NCI-H345 (cell line): Measurements from ENCODE around the gene MZT2A.
"Not testable (repeated sequence)": the region's sequence is repeated elsewhere in the genome, so short reads cannot be mapped to it uniquely, and the experiment has no call there.

Experiments used
- DNase-seq: peaks from one replicate; lab custom pipeline; 2025; lab: John Stamatoyannopoulos, UW

The MZT2A gene

DNA sequence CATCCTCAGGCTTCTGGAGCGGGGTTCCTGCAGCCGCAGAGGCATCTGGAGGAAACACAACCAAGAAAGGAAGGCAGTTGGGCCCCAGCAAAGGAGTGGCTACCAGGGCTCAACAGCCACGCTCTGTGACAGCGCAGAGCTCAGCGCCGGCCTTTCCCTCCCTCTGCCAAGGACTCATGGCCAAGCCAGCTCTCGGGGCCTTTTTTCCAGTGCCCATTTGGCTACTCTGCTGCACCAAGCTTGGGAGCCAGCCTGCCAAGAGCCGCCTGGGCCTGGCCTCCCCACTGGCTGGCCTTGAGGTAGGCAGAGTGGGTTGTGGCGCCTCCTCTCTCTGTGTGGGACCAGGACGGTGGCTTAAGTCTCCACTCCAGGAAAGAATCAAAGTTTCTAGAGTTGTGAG, 28.3 kb upstream of the MZT2A start:
- DNase-seq: no peak

DNA sequence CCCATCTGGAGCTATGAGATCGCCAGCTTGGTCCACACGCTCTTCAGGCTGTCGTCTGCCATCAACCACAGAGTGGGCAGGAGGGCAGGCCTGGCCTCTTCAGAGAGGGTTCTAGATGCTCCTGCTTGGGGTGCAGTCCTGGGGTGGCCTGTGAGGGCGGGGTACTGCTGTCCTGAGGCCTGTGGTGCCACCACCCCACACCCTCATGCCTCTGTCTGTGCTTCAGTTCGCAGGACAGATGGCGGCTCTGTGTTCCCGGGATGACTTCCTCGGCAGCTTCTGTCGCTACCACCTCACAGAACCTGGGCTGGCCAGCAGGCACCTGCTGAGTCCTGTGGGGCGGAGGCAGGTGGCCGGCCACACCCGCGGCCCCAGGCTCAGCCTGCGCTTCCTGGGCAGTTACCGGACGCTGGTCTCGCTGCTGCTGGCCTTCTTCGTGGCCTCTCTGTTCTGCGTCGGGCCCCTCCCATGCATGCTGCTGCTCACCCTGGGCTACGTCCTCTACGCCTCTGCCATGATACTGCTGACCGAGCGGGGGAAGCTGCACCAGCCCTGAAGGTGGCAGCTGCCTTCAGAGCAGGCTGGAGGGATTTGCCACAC, 27.8 kb upstream of the MZT2A start:
- DNase-seq: not testable (repeated sequence)

- no peak for DNase-seq
Measured at GRCh38 chr2:131519466-131519865, 27.3 kb upstream of the MZT2A start.

- not testable (repeated sequence) for DNase-seq
Measured at GRCh38 chr2:131518531-131518930, 26.3 kb upstream of the MZT2A start.

DNA sequence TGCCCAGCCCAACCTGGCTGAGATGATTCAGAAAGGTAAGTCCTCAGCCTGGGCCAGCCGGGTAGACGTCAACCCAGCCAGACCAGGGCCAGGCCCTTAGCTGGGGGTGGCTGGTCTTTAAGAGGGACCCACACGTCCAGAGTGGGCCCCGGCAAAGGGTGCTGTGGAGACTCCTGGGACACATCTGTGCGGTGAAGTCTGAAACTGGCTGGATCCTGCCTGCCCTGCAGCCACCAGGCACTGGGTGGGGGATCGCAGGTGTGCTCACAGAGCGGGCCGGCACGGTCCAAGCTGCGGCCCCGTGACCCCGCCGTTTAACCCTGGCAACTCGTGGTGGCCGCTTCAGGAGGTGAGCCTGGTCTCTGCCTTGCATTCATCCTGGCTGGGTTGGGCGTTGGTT, 25.7 kb upstream of the MZT2A start:
- not testable (repeated sequence) for DNase-seq

- DNase-seq: no peak
Measured at GRCh38 chr2:131517106-131517831, 25.1 kb upstream of the MZT2A start.

GRCh38 chr2:131516621-131517020, 24.4 kb upstream of the MZT2A start:
- not testable (repeated sequence) for DNase-seq

DNA sequence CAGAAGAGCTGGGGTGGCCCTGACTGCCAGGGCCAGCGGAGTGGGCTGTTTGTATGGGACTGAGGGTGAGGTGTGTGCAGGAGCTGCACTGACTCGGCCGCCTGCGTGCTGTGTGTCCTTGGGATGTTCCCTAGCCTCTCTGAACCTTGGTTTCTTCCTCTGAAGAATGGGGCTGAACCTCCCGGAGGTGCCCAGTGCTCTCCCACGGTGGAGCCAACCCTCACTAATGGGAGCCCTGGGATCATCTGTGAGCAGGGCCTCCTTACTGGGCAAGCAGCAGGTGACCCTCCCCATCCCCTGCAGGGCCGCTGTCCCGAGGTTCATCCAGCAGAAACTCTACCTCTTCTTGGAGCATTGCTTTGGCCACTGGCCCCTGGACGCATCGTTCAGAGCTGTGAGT, 23.8 kb upstream of the MZT2A start:
- DNase-seq: no peak

- DNase-seq: not testable (repeated sequence)
Measured at GRCh38 chr2:131515235-131515634, 23.0 kb upstream of the MZT2A start.

DNA sequence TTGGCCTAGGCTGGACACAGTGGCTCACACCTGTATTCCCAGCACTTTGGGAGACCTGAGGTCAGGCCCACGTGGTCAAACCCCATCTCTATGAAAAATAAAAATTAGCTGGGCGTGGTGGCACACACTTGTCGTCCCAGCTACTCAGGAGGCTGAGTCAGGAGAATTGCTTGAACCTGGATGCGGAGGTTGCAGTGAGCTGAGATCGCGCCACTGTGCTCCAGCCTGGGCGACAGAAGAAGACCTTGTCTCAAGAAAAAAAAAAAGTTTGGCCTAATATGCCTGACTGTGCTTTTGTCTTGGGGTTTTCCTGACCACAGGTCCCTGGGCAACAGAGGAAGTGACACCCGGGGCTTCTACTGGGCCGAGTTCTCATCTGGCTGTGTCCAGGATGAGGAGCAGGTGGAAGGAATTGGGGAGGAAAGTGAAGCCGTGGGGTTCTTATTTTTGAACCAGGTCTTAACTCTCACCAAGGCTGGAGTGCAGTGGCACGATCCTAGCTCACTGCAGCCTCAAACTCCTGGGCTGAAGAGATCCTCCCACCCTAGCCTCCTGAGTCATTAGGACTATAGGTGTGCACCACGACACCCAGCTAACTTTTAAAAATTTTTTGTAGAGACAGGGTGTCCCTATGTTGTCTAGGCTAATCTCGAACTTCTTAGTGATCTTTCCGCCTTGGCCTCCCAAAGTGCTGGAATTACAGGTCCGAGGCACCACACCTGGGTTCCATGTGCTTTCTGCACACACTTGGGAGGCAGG, 22.4 kb upstream of the MZT2A start:
- DNase-seq: not testable (repeated sequence)

GRCh38 chr2:131511969-131512870, 20.0 kb upstream of the MZT2A start:
- not testable (repeated sequence) for DNase-seq

DNA sequence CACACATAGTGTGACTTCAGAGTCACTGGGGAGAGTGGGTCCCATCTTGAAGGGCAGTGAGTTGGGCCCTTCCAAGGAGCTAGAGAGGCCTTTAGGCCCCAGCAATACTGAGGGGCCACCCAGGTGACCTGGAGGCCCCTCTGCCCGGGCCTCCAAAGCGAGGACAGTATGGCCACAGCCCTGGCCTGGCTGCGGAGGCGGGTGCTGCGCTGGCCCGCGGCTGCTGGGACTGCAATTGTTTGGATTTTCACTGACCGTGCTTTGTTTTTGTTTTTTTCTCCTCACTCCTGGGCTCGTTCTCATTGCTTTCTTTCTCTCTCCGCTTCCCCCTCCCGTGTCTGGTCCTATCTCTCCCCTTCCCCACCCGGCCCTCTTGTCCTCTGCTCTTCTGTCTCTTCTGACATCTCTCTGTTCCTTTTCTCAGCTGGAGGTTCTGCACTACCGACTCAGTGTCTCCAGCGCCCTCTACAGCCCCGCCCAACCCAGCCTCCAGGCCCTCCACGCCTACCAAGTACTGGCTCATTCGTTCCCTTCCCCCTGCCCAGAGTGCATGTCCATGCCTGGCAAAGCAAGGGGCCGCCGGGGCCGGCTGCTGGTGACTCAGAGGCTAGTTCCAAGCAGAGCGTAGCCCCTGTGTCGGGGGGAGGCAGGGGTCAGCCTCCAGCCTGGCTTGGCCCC, 19.2 kb upstream of the MZT2A start:
- not testable (repeated sequence) for DNase-seq

- DNase-seq: no peak
Measured at GRCh38 chr2:131509615-131510014, 17.4 kb upstream of the MZT2A start.

GRCh38 chr2:131504082-131504750, 12.0 kb upstream of the MZT2A start:
- not testable (repeated sequence) for DNase-seq

DNA sequence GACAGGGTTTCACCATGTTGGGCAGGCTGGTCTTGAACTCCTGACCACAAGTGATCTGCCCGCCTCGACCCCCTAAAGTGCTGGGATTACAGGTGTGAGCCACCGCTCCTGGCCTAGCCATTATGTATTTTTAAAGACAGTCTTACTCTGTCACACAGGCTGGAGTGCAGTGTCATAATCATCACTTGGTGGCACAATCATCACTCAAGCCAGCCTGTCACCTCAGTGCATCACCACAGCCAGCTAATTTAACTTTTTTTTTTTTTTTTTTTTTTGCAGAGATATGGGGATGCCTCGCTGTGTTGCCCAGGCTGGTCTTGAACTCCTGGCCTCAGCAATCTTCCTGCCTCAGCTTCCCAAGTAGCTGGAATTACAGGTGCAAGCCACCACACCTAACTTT, 11.4 kb upstream of the MZT2A start:
- not testable (repeated sequence) for DNase-seq

- not testable (repeated sequence) for DNase-seq
Measured at GRCh38 chr2:131498321-131498973, 6.2 kb upstream of the MZT2A start.

GRCh38 chr2:131495506-131495905, 3.3 kb upstream of the MZT2A start:
- DNase-seq: not testable (repeated sequence)

GRCh38 chr2:131493199-131493968, 1.2 kb upstream of the MZT2A start:
- DNase-seq: peak; percentile 4

- peak; percentile 97 for DNase-seq
Measured at GRCh38 chr2:131492418-131493198, 411 bp upstream of the MZT2A start.
